PFSK-1 (cell line): ENCODE data around the gene NACC1.

Experiments used
- FOXP2 ChIP-seq: optimal IDR thresholded peaks from 2 replicates; pipeline ENCODE3; 2011; ENCODE audit warnings: borderline replicate concordance, control low read depth, inconsistent platforms; ENCODE audit not compliant: insufficient read depth; ENCODE audit errors: extremely low read length, extremely low read depth
- POLR2AphosphoS5 ChIP-seq: IDR thresholded peaks from 2 replicates; pipeline ENCODE4 v1.6.1; 2012; ENCODE audit warnings: low read depth, mild to moderate bottlenecking, control low read depth, low read length, moderate library complexity
- SIN3A ChIP-seq: IDR thresholded peaks from 2 replicates; pipeline ENCODE4 v1.6.1; 2012; ENCODE audit warnings: mild to moderate bottlenecking, low read length, moderate library complexity, borderline replicate concordance; ENCODE audit not compliant: insufficient read depth
- TAF1 ChIP-seq: IDR thresholded peaks from 2 replicates; pipeline ENCODE4 v1.6.1; 2012; ENCODE audit warnings: low read length, control low read depth, borderline replicate concordance; ENCODE audit not compliant: insufficient read depth
- TF ChIP-seq, protein P1 (sequence below), 2 experiments: IDR thresholded peaks; 2 replicates each; pipeline versions ENCODE4 v1.6.1 to v1.8.0; 2011 to 2012; ENCODE audit warnings: low read depth in 2 of 2, low read length in 2 of 2, control low read depth in 1 of 2, inconsistent platforms in 1 of 2, mild to moderate bottlenecking in 1 of 2, moderate library complexity in 1 of 2; ENCODE audit not compliant: insufficient read depth in 1 of 2

Gene NACC1

DNA sequence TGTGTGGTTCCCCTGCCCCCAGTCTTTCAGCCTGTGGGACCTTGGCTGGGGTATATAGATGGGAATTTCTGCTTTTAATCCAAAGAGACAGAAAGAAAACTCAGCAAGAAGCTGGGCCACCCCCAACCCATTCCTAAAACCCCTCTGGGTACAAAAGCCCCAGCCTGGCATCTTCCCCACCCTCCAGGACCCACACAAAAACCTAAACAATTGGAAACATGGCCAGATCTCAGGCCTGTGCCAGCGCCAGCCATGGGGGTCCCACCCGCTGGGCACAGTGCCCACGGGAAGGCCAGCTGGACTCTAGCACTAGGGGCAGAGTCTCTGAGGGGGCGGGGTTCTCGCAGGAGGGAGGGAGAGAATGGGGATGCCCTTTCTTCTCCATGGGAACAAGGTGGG is 24.0 kb upstream of the NACC1 start:
- TF ChIP-seq TAF1 (no peak), FOXP2 (no peak), POLR2AphosphoS5 (no peak), SIN3A (no peak)
- TF ChIP-seq, protein P1, sequence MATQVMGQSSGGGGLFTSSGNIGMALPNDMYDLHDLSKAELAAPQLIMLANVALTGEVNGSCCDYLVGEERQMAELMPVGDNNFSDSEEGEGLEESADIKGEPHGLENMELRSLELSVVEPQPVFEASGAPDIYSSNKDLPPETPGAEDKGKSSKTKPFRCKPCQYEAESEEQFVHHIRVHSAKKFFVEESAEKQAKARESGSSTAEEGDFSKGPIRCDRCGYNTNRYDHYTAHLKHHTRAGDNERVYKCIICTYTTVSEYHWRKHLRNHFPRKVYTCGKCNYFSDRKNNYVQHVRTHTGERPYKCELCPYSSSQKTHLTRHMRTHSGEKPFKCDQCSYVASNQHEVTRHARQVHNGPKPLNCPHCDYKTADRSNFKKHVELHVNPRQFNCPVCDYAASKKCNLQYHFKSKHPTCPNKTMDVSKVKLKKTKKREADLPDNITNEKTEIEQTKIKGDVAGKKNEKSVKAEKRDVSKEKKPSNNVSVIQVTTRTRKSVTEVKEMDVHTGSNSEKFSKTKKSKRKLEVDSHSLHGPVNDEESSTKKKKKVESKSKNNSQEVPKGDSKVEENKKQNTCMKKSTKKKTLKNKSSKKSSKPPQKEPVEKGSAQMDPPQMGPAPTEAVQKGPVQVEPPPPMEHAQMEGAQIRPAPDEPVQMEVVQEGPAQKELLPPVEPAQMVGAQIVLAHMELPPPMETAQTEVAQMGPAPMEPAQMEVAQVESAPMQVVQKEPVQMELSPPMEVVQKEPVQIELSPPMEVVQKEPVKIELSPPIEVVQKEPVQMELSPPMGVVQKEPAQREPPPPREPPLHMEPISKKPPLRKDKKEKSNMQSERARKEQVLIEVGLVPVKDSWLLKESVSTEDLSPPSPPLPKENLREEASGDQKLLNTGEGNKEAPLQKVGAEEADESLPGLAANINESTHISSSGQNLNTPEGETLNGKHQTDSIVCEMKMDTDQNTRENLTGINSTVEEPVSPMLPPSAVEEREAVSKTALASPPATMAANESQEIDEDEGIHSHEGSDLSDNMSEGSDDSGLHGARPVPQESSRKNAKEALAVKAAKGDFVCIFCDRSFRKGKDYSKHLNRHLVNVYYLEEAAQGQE (IDR thresholded peaks at IDR 0.05; ENCODE audit: insufficient read depth in 1 of 2, low read depth in 2 of 2, low read length in 2 of 2): no peak

GRCh38 chr19:13094771-13095392 is 23.2 kb upstream of the NACC1 start:
- TF ChIP-seq, protein P1 (IDR thresholded peaks at IDR 0.05; ENCODE audit: insufficient read depth in 1 of 2, low read depth in 2 of 2, low read length in 2 of 2): no peak
- TF ChIP-seq SIN3A: no peak
- TF ChIP-seq TAF1: no peak
- no peak for TF ChIP-seq POLR2AphosphoS5
- no peak for TF ChIP-seq FOXP2

DNA sequence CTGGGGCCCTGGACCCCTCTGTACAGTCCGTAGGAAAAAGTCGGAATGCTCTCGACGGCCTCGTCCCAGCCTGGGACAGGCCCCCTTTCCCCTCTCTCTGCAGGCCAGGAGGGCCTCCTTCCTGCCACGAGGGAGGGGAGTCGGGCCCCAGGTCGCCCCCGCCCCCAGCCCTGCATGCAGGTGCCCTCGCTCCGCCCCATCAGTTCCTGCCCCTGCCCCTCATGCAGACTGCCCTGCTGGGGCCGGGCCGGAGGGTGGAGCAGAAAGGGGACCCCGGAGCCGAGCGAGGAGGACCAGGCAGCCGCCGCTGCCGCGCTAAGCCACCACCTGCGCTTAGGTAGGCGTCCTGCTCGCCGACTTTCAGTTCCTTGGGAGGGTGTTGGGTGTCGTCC is 22.7 kb upstream of the NACC1 start:
- TF ChIP-seq FOXP2: no peak
- TF ChIP-seq POLR2AphosphoS5: no peak
- TF ChIP-seq TAF1: no peak
- TF ChIP-seq, protein P1 (IDR thresholded peaks at IDR 0.05; ENCODE audit: insufficient read depth in 1 of 2, low read depth in 2 of 2, low read length in 2 of 2): no peak
- no peak for TF ChIP-seq SIN3A

DNA sequence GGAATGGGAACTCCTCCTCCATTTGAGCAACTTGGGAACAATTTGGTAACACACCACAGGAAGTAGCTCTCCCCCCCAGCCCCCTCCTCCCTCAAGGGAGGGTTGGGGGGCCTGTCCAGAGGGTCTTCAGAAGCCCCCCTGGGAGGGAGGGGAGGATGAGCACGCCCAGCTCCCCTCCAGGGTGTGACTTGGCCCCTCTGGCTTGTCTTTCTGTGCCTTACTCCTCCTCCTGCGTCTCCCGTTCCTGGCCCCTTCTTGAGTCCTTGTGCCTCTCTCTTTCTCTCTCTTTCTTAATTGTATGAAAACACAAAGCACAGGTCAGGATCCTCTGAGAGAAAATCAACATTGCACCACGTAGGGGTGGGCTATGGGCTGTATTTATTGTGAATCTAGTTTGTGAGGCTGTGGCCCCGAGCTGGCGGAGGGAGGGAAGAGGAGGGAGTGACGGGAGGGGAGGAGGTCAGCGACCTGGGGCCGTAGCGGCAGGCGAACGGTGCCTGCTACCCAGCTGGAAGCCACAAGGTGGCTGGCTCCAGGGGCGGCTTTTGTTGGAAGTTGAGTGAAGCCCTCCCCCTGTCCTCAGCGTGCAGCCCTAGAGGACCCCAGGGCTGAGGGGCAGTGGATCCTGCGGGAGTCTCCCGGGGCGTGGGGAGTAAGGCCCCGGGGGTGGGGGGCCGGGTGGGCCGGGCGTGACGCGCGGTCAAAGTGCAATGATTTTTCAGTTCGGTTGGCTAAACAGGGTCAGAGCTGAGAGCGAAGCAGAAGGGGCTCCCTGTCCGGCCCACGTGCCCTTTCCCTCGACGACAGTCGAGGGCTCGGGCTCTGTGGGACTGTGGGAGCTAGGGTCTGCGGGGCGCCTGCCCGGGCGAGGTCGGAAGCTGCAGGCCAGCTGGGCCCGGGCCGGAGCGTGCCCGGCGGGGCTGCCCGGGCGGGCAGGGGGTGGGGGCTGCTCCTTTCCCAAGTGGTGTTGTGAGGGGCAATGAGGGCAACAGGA is 21.8 kb upstream of the NACC1 start:
- no peak for TF ChIP-seq SIN3A

GRCh38 chr19:13097033-13097462 is 21.0 kb upstream of the NACC1 start:
- TF ChIP-seq FOXP2: no peak
- TF ChIP-seq TAF1: no peak
- TF ChIP-seq, protein P1 (IDR thresholded peaks at IDR 0.05; ENCODE audit: insufficient read depth in 1 of 2, low read depth in 2 of 2, low read length in 2 of 2): no peak
- no peak for TF ChIP-seq POLR2AphosphoS5
- no peak for TF ChIP-seq SIN3A
